GM19239 (cell line): ENCODE results near the gene EIF4E1B.

Experiments
- DNase-seq: peaks from one replicate; pipeline ENCODE4 v3.0.0; 2011; ENCODE audit warnings: low spot score; ENCODE audit not compliant: insufficient read length
- FAIRE-seq: peaks from 2 replicates; lab custom pipeline; 2011; peaks lifted over from hg19 to GRCh38; lab: Jason Lieb, UNC

EIF4E1B gene

DNA sequence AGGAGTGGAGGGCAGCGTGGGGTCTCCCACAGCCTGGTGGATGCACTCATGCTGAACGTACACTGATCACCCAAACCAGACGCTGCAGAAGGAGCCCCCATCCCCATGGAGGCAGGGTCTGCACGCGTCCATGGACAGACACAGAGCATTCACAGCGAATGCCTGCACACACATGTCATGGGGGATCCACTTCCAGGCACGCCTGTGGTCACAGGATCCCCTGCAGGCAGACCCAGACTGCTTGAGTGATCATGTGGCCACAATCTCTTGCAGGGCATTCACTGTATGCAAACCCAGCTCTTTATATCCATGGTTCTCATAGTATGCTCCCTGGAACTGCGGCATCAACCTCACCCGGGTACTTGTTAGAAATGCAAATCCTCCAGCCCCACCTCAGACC lies 5.5 kb upstream of the EIF4E1B start:
- FAIRE-seq (no peak), DNase-seq (no peak)

DNA sequence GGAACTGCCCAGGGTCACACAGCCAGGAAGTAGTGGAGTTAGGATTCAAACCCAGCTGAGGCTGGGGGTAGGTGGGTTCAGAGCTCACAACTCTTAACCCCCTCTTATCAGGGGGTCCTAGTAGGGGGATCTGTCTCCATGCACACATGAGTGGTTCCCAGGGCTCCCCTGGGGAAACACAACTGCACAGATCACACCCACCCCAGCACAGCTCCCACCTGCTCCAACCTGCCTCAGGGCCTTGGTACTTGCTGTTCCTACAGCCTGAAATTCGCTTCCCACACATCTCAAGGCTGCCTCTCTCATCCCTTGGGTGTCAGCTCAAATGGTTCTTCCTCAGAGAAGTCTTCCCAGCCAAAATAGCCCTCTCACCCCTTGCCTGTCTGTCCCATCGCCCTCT lies 5.0 kb upstream of the EIF4E1B start:
- no peak for FAIRE-seq
- no peak for DNase-seq

- DNase-seq (no peak), FAIRE-seq (no peak)
These were observed 4.3 kb upstream of the EIF4E1B start for GRCh38 chr5:176625966-176626875.

DNA sequence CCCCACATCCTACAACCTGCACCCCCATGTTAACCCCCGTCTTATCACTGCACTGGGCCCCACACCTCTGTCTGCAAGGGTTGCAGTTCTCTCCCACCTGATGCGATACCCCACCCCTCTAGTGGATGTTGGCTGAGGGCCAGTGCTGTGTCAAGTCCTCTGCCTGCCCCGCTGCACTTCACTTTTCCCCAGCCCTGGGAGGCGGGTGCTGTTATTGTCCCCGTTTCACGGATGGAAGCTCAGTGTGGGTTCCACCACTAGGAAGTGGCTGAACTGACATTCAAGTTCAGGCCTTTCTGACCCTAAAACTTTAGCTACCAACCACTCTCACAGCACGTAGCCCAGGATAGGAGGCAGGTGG lies 3.6 kb upstream of the EIF4E1B start:
- DNase-seq (no peak), FAIRE-seq (no peak)

GRCh38 chr5:176627582-176627981 lies 2.9 kb upstream of the EIF4E1B start:
- no peak for DNase-seq
- FAIRE-seq = no peak

DNA sequence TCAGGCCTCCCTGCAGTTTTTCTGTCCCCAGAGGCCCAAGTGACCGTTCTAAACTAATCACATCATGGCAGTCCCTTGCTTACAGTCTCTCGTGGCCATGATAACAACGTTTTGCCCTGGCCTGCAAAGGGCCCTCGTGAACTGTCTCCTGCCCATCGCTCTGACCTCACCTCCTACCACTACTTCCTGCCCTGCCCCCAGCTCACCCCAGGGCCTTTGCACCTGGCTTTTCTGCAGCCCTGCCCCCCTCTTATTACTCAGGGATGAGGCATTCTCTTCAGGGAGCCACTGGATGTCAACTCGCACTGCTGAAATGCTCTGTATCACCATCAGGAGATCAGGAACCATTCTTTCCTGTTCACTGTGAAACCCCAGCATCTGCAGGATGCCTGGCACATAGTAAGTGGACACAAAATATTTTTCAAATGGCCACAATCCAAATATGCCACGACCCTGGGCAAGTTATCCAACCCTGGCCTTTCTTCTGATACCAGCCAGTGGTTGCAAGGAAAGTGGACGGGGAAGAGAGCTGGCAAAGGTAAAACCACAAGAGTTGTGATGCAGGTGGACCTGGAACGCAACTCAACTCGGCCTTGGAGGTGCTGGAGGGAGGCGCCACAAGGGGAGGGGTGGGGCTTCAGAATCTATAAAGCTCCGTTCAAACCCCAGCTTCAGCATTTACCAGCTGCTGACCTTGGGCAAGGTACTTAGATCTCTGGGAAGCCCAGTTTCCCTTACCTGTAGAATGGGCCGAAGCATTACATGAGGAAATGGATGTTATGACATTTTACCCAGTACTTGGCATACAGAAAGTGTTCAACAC lies 1.9 kb upstream of the EIF4E1B start:
- no peak for FAIRE-seq
- no peak for DNase-seq

DNA sequence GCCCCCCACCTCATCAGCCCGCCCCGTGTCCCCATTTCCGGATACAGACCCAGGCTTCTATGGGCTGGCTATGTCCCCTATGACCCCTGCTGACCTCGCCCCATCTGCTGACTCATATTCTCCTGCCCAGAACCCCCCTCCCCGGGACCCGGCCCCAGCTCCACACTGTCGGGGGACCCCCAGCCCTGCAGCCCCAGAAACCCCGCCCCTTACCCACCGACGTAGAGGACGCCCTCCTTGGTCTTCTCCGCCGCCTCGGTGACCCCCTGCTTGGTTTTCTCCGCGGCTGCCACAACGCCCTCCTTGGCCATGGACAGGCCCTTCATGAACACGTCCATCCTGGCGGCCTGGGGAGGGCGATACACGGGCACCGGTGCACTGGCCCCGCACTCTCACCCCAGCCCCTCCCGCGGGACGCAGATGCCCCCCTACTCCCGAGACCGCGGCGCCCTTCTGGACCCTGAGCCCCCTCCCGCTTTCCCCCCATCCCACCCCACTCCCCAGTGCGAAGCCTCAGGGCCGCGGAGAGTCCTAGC lies 1.1 kb upstream of the EIF4E1B start:
- FAIRE-seq = no peak
- no peak for DNase-seq

DNA sequence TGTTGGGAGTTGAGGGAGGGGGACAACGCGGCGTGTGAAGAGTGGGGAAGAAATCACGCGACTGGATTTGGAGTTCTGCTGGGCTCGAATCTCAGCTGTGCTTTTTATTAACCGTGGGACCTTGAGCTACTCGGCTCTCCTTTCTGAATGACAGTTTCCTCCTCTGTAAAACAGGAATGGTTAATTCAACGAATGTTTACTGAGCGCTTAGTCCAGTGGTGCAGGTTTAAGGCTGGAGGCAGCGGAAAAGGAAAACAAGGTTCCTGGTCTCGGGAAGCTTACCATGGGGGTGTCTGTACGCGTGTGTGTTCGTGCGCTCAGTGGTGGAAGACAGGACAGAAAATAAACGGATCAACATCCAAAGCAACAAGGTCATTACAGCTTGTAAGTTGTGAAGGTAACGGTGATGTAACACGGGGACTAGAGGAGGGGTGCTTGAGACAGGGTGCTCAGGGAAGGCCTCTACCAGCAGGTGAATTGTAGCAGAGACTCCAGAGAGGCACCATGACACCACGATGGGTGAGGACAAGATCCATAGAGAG lies 277 bp downstream of the EIF4E1B start:
- FAIRE-seq (no peak), DNase-seq (no peak)

- DNase-seq = no peak
- FAIRE-seq = no peak
These were observed 1.1 kb downstream of the EIF4E1B start for GRCh38 chr5:176631383-176632200.

DNA sequence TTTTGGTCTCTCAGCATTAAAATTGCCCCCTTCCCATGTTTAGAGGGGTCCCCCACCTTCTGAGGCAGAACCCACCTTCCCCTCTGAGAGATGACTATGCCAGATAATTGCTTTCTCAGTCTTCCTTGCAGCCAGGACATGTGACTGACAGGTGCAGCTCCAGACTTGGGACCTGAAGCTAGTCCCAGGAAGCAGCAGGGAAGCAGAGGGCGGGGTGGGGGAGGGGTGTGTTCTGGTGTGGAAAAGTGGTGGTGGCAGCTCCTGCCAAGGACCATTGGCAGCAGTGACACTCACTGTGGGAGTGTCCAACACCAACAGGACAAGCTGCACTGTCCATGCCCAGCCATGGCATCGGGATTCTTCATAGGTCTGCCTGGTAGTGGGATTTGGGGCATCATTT lies 2.3 kb downstream of the EIF4E1B start:
- DNase-seq (no peak), FAIRE-seq (no peak)

- FAIRE-seq (peak; percentile 71), DNase-seq (no peak)
These were observed 3.1 kb downstream of the EIF4E1B start for GRCh38 chr5:176633598-176633997.

GRCh38 chr5:176636426-176636825 lies 6.0 kb downstream of the EIF4E1B start:
- no peak for DNase-seq
- no peak for FAIRE-seq

DNA sequence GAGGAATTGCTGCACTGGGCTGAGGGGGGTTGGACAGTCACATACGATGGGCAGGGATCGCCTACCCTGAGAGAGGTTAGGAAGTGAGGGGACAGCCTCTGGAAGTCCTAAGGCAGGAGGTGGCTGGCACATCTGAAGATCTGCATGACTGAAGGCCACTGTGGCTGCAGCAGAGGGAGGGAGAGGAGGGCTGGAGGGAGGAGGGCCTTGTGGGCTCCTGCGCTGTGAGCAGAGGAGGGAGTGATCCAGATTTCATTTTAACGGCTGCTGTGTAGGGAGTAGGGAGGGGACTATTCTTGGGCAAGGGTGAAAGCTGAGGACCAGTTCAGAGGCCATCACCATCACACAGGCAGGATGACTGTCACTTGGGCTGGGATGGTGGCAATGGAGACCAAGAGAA lies 7.1 kb downstream of the EIF4E1B start:
- no peak for DNase-seq
- no peak for FAIRE-seq

DNA sequence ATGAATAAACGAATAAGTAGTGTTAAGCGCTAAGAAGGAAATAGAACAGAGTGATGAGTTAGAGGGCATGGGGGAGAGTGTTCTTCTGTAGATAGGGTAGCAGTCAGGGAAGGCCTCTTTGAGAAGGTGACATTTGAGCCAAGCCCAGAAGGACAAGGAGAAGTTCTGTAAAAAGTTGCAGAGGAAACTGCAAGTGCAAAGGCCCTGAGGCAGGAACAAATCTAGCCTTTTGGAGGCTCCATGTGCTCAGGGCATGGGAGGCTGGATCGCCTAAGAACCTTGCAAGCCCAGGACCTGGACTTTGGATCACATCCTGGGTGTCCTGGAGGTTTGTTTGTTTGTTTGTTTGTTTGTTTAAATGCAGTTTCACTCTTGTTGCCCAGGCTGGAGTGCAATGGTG lies 8.0 kb downstream of the EIF4E1B start:
- DNase-seq (no peak), FAIRE-seq (no peak)

DNA sequence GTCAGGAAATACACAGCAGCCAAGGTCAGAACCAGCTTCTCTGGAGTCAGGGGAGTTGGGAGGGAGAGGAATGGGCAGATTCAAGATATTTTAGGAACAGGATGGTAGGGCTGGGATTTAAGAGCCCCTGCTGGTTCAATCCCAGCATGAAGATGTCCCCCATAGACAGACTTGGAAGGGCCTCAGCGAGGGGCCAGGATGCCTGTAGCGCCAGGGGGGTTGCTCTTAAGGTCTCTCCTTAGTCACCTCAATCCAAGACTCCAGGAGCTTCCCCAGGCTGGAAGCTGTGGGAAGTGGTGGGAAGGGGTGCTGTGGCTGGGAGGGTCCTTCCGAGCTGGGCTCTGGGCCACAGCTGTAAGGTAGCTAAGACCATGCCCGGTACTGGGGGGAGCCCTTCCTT lies 8.7 kb downstream of the EIF4E1B start:
- FAIRE-seq (no peak), DNase-seq (no peak)

- FAIRE-seq (no peak), DNase-seq (no peak)
These were observed 9.5 kb downstream of the EIF4E1B start for GRCh38 chr5:176639981-176640380.

- FAIRE-seq (no peak), DNase-seq (no peak)
These were observed 10.1 kb downstream of the EIF4E1B start for GRCh38 chr5:176640616-176641015.

GRCh38 chr5:176642675-176643490 lies 12.4 kb downstream of the EIF4E1B start:
- no peak for FAIRE-seq
- DNase-seq = no peak

GRCh38 chr5:176643491-176644219 lies 13.2 kb downstream of the EIF4E1B start:
- FAIRE-seq (no peak), DNase-seq (no peak)
